ENCODE data around the gene PAPSS2.
"Not testable (repeated sequence)": the region's sequence is repeated elsewhere in the genome, so short reads cannot be mapped to it uniquely, and the experiment has no call there.

The PAPSS2 gene

GRCh38 chr10:87706731-87707130 lies 47.1 kb downstream of the PAPSS2 start:
- DNase-seq (ENCODE audit: low read depth): no peak

GRCh38 chr10:87707254-87707653 lies 47.6 kb downstream of the PAPSS2 start:
- no peak for DNase-seq (ENCODE audit: low read depth)

DNA sequence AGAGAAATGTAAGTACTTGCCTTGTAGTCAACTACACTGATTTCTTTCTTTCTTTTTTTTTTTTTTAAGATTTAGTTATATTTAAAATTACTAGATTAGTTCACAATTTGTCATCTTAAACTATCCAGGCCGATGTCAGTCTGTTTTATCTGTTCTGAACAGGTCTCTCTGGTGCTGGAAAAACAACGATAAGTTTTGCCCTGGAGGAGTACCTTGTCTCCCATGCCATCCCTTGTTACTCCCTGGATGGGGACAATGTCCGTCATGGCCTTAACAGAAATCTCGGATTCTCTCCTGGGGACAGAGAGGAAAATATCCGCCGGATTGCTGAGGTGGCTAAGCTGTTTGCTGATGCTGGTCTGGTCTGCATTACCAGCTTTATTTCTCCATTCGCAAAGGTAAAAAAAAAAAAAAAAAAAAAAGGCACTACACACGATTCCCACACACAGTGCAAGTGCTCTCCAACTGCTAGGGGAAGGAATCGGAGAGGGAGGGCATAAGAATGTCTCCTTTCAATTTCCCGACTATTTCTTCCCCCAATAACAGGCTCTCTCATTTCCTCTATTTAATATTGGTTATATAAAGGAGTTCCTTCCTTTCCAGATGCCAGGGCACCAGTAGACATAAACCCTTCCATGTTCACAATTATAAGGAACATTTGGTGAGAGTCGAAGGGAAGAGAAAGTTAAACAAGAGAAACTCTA lies 53.4 kb downstream of the PAPSS2 start:
- no peak for DNase-seq (ENCODE audit: low read depth)

GRCh38 chr10:87713707-87714106 lies 54.0 kb downstream of the PAPSS2 start:
- DNase-seq (ENCODE audit: low read depth): no peak

DNA sequence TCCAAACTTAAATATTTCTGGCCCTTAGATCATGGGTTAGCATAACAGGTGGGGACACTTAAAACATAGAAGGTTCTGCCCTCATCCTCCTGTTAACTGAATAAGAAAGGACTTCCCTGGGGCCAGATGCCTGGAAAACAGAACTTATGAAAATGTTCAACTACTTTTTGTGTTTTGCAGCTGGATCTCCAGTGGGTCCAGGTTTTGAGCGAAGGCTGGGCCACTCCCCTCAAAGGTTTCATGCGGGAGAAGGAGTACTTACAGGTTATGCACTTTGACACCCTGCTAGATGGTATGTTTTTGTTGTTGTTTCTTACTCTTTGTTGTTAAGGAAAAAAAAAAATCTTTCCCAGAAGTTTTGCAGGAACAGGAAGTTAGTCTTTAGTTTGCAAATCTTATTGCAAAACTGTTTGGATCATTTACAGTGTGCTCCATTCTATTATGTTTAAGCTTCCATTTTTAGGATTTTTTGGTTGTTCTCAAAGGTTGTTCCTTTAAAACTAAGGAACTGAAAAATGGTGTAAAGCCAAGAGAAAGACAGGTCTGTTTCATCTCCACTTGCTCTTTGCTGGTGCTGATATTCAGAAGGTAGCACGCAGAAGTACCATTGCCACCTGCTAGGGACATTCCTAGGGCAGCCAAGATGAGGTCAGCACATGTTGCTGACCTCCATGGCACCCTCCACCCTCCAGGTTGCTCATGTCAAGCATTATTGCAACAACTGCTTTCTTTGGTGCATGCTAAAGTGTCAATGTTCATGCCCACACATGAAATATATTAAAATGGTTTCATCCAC lies 56.1 kb downstream of the PAPSS2 start:
- DNase-seq (ENCODE audit: low read depth): no peak

- DNase-seq (ENCODE audit: low read depth): no peak
Measured at GRCh38 chr10:87716348-87716670, 56.6 kb downstream of the PAPSS2 start.

DNA sequence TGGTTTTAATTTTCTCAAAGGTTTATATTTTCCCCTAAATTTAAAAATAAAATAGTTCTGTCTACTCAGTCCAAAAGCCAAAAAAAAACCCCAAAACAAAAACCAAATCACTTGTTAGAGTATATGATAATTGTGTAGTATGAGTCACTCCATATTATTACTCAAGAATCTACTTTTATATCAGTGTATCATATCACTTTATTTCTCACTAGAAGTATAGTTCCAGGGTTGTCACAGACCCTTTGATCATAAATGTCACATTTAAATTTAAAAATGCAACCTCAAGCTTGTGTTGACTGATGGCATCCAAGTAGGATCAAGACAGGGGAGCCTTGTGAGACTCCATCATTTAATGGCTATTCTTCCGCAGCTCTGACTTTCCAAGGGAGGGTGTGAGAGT lies 61.0 kb downstream of the PAPSS2 start:
- no peak for DNase-seq (ENCODE audit: low read depth)

- no peak for DNase-seq (ENCODE audit: low read depth)
Measured at GRCh38 chr10:87721781-87722180, 62.1 kb downstream of the PAPSS2 start.

- no peak for DNase-seq (ENCODE audit: low read depth)
Measured at GRCh38 chr10:87722716-87723115, 63.0 kb downstream of the PAPSS2 start.

DNA sequence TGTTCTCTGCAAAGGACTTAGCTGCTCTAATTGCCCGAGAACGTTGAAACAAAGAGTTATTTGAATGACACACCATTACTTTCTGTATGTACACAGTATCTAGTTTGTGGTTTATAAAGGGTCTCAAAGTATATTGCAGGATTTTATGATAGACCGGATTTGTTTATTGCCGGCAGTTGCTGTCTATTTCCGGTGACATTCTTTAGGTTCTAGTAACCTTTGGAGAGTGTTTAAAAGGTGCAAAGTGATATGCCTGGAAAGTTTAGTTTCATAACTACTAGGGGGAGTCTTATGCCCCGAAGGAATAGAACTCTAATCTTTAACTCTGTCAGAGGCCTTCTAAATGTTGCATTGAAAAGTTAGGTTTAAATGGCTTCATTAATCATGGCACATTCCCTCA lies 63.8 kb downstream of the PAPSS2 start:
- DNase-seq (ENCODE audit: low read depth): no peak

GRCh38 chr10:87724789-87725188 lies 65.1 kb downstream of the PAPSS2 start:
- DNase-seq (ENCODE audit: low read depth): no peak

- DNase-seq (ENCODE audit: low read depth): no peak
Measured at GRCh38 chr10:87729940-87730339, 70.3 kb downstream of the PAPSS2 start.

- no peak for DNase-seq (ENCODE audit: low read depth)
Measured at GRCh38 chr10:87733081-87733480, 73.4 kb downstream of the PAPSS2 start.

- no peak for DNase-seq (ENCODE audit: low read depth)
Measured at GRCh38 chr10:87734987-87735827, 75.5 kb downstream of the PAPSS2 start.

DNA sequence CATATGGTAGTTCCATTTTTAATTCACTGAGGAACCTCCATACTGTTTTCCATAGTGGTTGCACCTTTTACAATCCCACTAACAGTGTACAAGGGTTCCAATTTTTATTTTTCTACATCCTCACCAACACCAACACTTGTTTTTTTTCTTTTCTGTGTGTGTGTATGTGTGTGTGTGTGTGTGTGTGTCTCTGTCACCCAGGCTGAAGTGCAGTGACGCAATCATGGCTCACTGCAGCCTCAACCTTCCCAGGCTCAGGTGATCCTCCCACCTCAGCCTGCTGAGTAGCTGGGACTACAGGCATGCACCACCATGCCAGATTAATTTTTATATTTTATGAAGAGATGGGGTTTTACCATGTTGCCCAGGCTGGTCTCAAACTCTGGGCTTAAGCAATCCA lies 78.6 kb downstream of the PAPSS2 start:
- not testable (repeated sequence) for DNase-seq (ENCODE audit: low read depth)

- no peak for DNase-seq (ENCODE audit: low read depth)
Measured at GRCh38 chr10:87739703-87740102, 80.0 kb downstream of the PAPSS2 start.

DNA sequence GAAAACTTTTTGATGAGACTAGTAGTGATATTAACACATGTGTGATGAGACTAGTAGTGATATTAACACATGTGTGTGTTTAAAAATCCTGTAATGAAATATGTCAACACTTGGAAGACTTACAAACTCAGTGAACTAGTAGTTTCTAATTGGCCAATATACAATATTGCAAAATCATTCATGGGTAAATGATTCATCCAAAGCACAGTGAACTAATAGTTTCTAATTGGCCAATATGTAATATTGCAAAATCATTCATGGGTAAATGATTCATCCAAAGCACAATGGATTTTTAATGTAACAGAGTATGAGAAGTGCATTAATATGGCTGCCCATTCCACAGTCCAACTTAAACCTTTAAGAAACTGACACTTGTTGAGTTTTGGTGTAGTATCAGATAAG lies 80.6 kb downstream of the PAPSS2 start:
- DNase-seq (ENCODE audit: low read depth): no peak

- not testable (repeated sequence) for DNase-seq (ENCODE audit: low read depth)
Measured at GRCh38 chr10:87742992-87743610, 83.4 kb downstream of the PAPSS2 start.

DNA sequence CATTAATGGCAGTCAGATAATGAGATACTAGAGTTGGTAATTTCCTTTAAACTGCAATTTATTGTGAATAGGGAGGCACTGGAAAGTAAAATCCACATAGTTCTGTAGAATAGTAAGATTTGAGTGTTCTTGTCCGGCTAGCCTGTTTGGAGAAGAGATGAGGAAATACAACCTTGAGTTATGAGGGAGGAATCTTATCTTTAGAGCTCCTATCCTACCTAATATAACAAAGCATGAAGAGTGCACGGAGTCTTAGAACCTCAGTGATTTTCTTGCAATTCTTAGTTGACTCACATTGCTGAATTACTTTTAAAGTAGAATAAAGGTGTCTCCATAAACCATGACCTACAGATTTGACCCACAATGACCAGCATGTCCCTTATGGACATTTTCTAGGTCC lies 84.9 kb downstream of the PAPSS2 start:
- no peak for DNase-seq (ENCODE audit: low read depth)

- DNase-seq (ENCODE audit: low read depth): no peak
Measured at GRCh38 chr10:87746911-87747310, 87.2 kb downstream of the PAPSS2 start.

GRCh38 chr10:87748244-87748643 lies 88.6 kb downstream of the PAPSS2 start:
- not testable (repeated sequence) for DNase-seq (ENCODE audit: low read depth)

DNA sequence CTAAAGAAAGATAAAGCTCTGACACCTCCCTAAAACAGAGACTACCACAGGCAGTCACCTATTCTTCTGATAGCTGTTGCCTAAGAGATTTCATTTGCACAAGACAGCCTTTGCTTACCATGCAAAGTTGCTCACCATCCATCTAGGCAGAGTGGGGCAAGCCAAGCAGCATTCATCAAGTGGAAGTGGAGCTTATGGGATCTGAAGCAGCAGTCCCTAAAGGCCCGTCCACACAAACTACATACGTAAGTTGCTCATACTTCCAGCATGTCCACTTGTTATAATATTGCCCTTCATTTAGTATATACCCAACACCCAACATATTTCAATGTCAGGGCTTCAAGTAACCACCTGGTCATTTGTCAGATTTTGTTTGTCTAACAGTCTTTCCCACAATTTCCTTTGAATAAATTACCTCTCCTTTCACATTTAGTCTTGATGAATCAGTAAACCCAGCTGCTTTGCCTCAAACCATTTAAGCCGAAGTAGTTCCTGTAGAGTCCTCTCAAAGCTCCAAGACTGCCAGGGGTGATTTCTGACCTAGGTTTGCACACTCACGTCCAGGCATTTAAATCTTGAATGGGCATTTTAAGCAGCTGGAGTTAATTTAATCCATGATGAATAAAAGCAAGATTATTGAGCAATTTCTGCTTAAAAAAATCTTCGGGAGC lies 90.5 kb downstream of the PAPSS2 start:
- DNase-seq (ENCODE audit: low read depth): no peak
